Liver (tissue), 9 donors: Measurements from ENCODE around the gene RPS26. TPM values are rescaled to one million over a fixed set of nuclear protein-coding genes. Genes with fewer than 3 reads are reported as not detected.
A peak's percentile ranks its signal among the peaks of the same experiment; 100 is the strongest.

Experiments
- DNase-seq: peaks from one replicate; pipeline ENCODE4 v3.0.0-alpha.2; 2017; ENCODE audit warnings: low spot score
- H3K27ac ChIP-seq, 2 donors: one replicate each; pipeline ENCODE4 v1.7.0; 2013; ENCODE audit warnings: inconsistent platforms in 2 of 2, low read length in 2 of 2, control low read depth in 1 of 2, low read depth in 1 of 2, mild to moderate bottlenecking in 1 of 2
- H3K27me3 ChIP-seq, 4 donors: one replicate each; pipeline versions ENCODE4 v1.6.1 to v1.7.0; 2013; ENCODE audit warnings: low read length in 3 of 4, inconsistent platforms in 1 of 4, mild to moderate bottlenecking in 1 of 4, moderate library complexity in 1 of 4; ENCODE audit not compliant: control insufficient read depth in 4 of 4, insufficient read depth in 4 of 4
- H3K36me3 ChIP-seq, 4 donors: one replicate each; pipeline versions ENCODE4 v1.6.1 to v1.7.0; 2013; ENCODE audit warnings: low read length in 3 of 4, mild to moderate bottlenecking in 3 of 4, low read depth in 1 of 4, moderate library complexity in 1 of 4; ENCODE audit not compliant: control insufficient read depth in 4 of 4, insufficient read depth in 3 of 4
- H3K4me1 ChIP-seq, 4 donors: one replicate each; pipeline versions ENCODE4 v1.6.1 to v1.7.0; 2013; ENCODE audit warnings: low read length in 3 of 4, mild to moderate bottlenecking in 3 of 4, moderate library complexity in 1 of 4; ENCODE audit not compliant: control insufficient read depth in 4 of 4, insufficient read depth in 4 of 4
- H3K4me3 ChIP-seq, 3 donors: one replicate each; pipeline versions ENCODE4 v1.6.1 to v1.7.0; 2013; ENCODE audit warnings: low read length in 3 of 3, control low read depth in 1 of 3, low read depth in 1 of 3, mild to moderate bottlenecking in 1 of 3
- H3K9ac ChIP-seq, 2 donors: one replicate each; pipeline ENCODE4 v1.7.0; 2013; ENCODE audit warnings: low read length in 2 of 2, mild to moderate bottlenecking in 2 of 2, moderate library complexity in 2 of 2, control low read depth in 1 of 2, low read depth in 1 of 2
- H3K9me3 ChIP-seq, 4 donors: one replicate each; pipeline versions ENCODE4 v1.6.1 to v1.7.0; 2013; ENCODE audit warnings: low read length in 3 of 4; ENCODE audit not compliant: control insufficient read depth in 4 of 4
- ATF3 ChIP-seq: IDR thresholded peaks from 2 replicates; pipeline ENCODE4 v1.6.1; 2016; ENCODE audit warnings: antibody characterized with exemption
- CTCF ChIP-seq: fragments of 150-350 bp; IDR thresholded peaks from 2 replicates; pipeline ENCODE4 v1.5.1; 2017; ENCODE audit warnings: improper control_type of control experiment, low read depth, low read length; ENCODE audit not compliant: missing input control
- EGR1 ChIP-seq, 2 donors: IDR thresholded peaks; 2 replicates each; pipeline ENCODE4 v1.6.1; 2016 to 2018; ENCODE audit warnings: antibody characterized with exemption in 2 of 2, low read depth in 2 of 2
- FOXA1 ChIP-seq: IDR thresholded peaks from 2 replicates; pipeline ENCODE4 v1.6.1; 2016; ENCODE audit warnings: antibody characterized with exemption
- GABPA ChIP-seq, 2 donors: IDR thresholded peaks in 1 of 2; conservative IDR thresholded peaks in 1 of 2; 2 replicates each; pipeline ENCODE4 v1.6.1; 2016; ENCODE audit warnings: antibody characterized with exemption in 2 of 2, mild to moderate bottlenecking in 1 of 2, moderate library complexity in 1 of 2
- HNF4A ChIP-seq, 2 donors: conservative IDR thresholded peaks; 2 replicates each; pipeline ENCODE4 v1.6.1; 2016; ENCODE audit warnings: antibody characterized with exemption in 2 of 2, mild to moderate bottlenecking in 2 of 2
- HNF4G ChIP-seq: IDR thresholded peaks from 2 replicates; pipeline ENCODE4 v1.6.1; 2016; ENCODE audit warnings: antibody characterized with exemption
- JUND ChIP-seq, 2 donors: IDR thresholded peaks; 2 replicates each; pipeline ENCODE4 v1.6.1; 2016; ENCODE audit warnings: antibody characterized with exemption in 2 of 2
- MAX ChIP-seq: IDR thresholded peaks from 2 replicates; pipeline ENCODE4 v1.6.1; 2016; ENCODE audit warnings: antibody characterized with exemption
- NR2F2 ChIP-seq: IDR thresholded peaks from 2 replicates; pipeline ENCODE4 v1.6.1; 2016; ENCODE audit warnings: antibody characterized with exemption
- RAD21 ChIP-seq, 2 donors: IDR thresholded peaks; 2 replicates each; pipeline ENCODE4 v1.6.1; 2016; ENCODE audit warnings: antibody characterized with exemption in 2 of 2, mild to moderate bottlenecking in 2 of 2
- REST ChIP-seq: IDR thresholded peaks from 2 replicates; pipeline ENCODE4 v1.6.1; 2016; ENCODE audit warnings: antibody characterized with exemption, mild to moderate bottlenecking
- SP1 ChIP-seq: IDR thresholded peaks from 2 replicates; pipeline ENCODE4 v1.6.1; 2018; ENCODE audit warnings: antibody characterized with exemption, mild to moderate bottlenecking
- TAF1 ChIP-seq: conservative IDR thresholded peaks from 2 replicates; pipeline ENCODE4 v1.6.1; 2016; ENCODE audit warnings: antibody characterized with exemption, mild to moderate bottlenecking
- YY1 ChIP-seq: IDR thresholded peaks from 2 replicates; pipeline ENCODE4 v1.6.1; 2016; ENCODE audit warnings: antibody characterized with exemption, mild to moderate bottlenecking
- ZBTB33 ChIP-seq: IDR thresholded peaks from 2 replicates; pipeline ENCODE4 v1.6.1; 2016; ENCODE audit warnings: antibody characterized with exemption
- WGBS: extraction: QIAGEN DNeasy Blood & Tissue Kit; methylation state at CpG from one replicate; pipeline ENCODE4 v1.1.7; 2013; 5-methylcytosine and 5-hydroxymethylcytosine counted together
- polyA plus RNA-seq, 2 donors: library from polyadenylated mRNA; stranded (reverse) in 1 of 2; unstranded in 1 of 2; fragments of 200-250 nt in 1 of 2; fragments of >200 nt in 1 of 2; fragmentation: Nextera tagmentation in 1 of 2; extraction: Ambion mirVana in 1 of 2; gene quantifications; one replicate each; pipeline versions ENCODE4 v1.2.1 to v1.2.3, GENCODE V29; 2013 to 2015
- total RNA-seq, 2 donors: library from RNA; depleted of rRNA; stranded (reverse); fragments of >200 nt; gene quantifications; one replicate each; pipeline ENCODE4 v1.2.3, GENCODE V29; 2014
- donor health status: healthy.
- donor health status: healthy.
- donor health status: healthy.
- donor health status: healthy.
- donor health status: healthy.

Gene RPS26
- total and polyA plus RNA-seq, 4 donors, result 62.2 to 402 (median 219) TPM

GRCh38 chr12:56084958-56085543 is 43.3 kb downstream of the RPS26 start:
- 72% methylated on average over 15 of the region's 15 CpGs for WGBS
- Histone ChIP-seq H3K9me3 (no peaks in the 10 kb centered on the region), H3K36me3 (peaks cover 12 to 34% (median 30%) of the 10 kb centered on the region in 4 donors), H3K4me1 (peaks cover 12 to 45% (median 36%) of the 10 kb centered on the region in 4 donors), H3K4me3 (no peak overlapping the region), H3K27ac (peak overlapping the region; percentile 93 to 99), H3K27me3 (no peaks in the 10 kb centered on the region), H3K9ac (no peak overlapping the region)
- TF ChIP-seq JUND (IDR thresholded peaks at IDR 0.05) (no peak), YY1 (no peak), SP1 (no peak), HNF4A (conservative IDR thresholded peaks at IDR 0.05) (peak; percentile 36 to 42), MAX (no peak), TAF1 (no peak), GABPA (IDR thresholded peaks at IDR 0.05 in 1 of 2, conservative IDR thresholded peaks at IDR 0.05 in 1 of 2) (no peak), REST (no peak), FOXA1 (no peak), ATF3 (no peak), ZBTB33 (no peak), RAD21 (IDR thresholded peaks at IDR 0.05) (peak in 1 of 2 donors; percentile 18), HNF4G (no peak)
- DNase-seq, result peak; percentile 49

- Histone ChIP-seq H3K27me3 (no peaks in the 10 kb centered on the region), H3K36me3 (peaks cover 12 to 35% (median 32%) of the 10 kb centered on the region in 4 donors), H3K4me3 (no peak overlapping the region), H3K27ac (peak overlapping the region; percentile 39 to 40), H3K9ac (no peak overlapping the region), H3K4me1 (peaks cover 12 to 45% (median 36%) of the 10 kb centered on the region in 4 donors), H3K9me3 (no peaks in the 10 kb centered on the region)
- WGBS, result 72% methylated on average over 3 of the region's 3 CpGs
- DNase-seq, result no peak
- no peak for TF ChIP-seq NR2F2
- TF ChIP-seq REST, result no peak
- no peak for TF ChIP-seq HNF4A (conservative IDR thresholded peaks at IDR 0.05)
- no peak for TF ChIP-seq EGR1 (IDR thresholded peaks at IDR 0.05; ENCODE audit: low read depth in 2 of 2)
- TF ChIP-seq MAX, result no peak
- no peak for TF ChIP-seq CTCF
- TF ChIP-seq YY1, result no peak
- TF ChIP-seq FOXA1, result no peak
- TF ChIP-seq JUND (IDR thresholded peaks at IDR 0.05), result no peak
- no peak for TF ChIP-seq GABPA (IDR thresholded peaks at IDR 0.05 in 1 of 2, conservative IDR thresholded peaks at IDR 0.05 in 1 of 2)
- TF ChIP-seq TAF1, result no peak
- TF ChIP-seq SP1, result no peak
- no peak for TF ChIP-seq RAD21 (IDR thresholded peaks at IDR 0.05)
- no peak for TF ChIP-seq ATF3
Observed at GRCh38 chr12:56086096-56086495, 44.4 kb downstream of the RPS26 start.
